SK-N-SH treated with all-trans-retinoic acid at 6 μM for 48 hours (cell line): ENCODE data around the gene CCDC194.

Experiments used
- CSDC2 ChIP-seq: fragments of 250-450 bp; sonication (Bioruptor Pico); IDR thresholded peaks from 2 replicates; pipeline ENCODE4 v1.5.0; 2020; ENCODE audit warnings: mild to moderate bottlenecking, moderate library complexity
- POU6F1 ChIP-seq: fragments of 250-450 bp; sonication (Bioruptor Pico); IDR thresholded peaks from 2 replicates; pipeline ENCODE4 v1.8.0; 2021; ENCODE audit warnings: low read depth, mild to moderate bottlenecking, moderate library complexity, borderline replicate concordance
- ZNF8 ChIP-seq: fragments of 450-650 bp; formaldehyde crosslinking; IDR thresholded peaks from 2 replicates; pipeline ENCODE4 v1.5.0; 2020; ENCODE audit warnings: mild to moderate bottlenecking, moderate library complexity

- TF ChIP-seq ZNF8 (CRISPR knock-in tag), result no peak
- no peak for TF ChIP-seq CSDC2
- no peak for TF ChIP-seq POU6F1 (CRISPR knock-in tag)
These were observed 3.9 kb downstream of the CCDC194 start for GRCh38 chr19:17389957-17390664.
